ENCODE measurements around the gene RBM23.

DNA sequence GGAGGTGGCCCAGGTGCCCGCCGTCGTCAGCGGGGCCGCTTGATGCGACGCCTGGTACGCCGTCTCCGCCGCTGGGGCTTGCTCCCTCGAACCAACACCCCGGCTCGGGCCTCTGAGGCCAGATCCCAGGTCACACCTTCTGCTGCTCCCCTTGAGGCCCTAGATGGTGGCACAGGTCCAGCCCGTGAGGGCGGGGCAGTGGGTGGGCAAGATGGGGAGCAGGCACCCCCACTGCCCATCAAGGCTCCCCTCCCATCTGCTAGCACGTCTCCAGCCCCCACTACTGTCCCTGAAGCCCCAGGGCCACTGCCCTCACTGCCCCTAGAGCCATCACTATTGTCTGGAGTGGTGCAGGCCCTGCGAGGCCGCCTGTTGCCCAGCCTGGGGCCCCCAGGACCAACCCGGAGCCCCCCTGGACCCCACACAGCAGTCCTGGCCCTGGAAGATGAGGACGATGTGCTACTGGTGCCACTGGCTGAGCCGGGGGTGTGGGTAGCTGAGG lies 41.9 kb downstream of the RBM23 start:
- no peak for TF ChIP-seq CHD2 (IDR thresholded peaks at IDR 0.05; ENCODE audit: low read length)
- TF ChIP-seq, protein P1, sequence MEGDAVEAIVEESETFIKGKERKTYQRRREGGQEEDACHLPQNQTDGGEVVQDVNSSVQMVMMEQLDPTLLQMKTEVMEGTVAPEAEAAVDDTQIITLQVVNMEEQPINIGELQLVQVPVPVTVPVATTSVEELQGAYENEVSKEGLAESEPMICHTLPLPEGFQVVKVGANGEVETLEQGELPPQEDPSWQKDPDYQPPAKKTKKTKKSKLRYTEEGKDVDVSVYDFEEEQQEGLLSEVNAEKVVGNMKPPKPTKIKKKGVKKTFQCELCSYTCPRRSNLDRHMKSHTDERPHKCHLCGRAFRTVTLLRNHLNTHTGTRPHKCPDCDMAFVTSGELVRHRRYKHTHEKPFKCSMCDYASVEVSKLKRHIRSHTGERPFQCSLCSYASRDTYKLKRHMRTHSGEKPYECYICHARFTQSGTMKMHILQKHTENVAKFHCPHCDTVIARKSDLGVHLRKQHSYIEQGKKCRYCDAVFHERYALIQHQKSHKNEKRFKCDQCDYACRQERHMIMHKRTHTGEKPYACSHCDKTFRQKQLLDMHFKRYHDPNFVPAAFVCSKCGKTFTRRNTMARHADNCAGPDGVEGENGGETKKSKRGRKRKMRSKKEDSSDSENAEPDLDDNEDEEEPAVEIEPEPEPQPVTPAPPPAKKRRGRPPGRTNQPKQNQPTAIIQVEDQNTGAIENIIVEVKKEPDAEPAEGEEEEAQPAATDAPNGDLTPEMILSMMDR (IDR thresholded peaks at IDR 0.05; ENCODE audit: control extremely low read depth in 1 of 3, insufficient read depth in 1 of 3, low read depth in 1 of 3, low read length in 3 of 3) = no peak
- TF ChIP-seq, protein P2, sequence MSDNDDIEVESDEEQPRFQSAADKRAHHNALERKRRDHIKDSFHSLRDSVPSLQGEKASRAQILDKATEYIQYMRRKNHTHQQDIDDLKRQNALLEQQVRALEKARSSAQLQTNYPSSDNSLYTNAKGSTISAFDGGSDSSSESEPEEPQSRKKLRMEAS (IDR thresholded peaks at IDR 0.05) = no peak
- TF ChIP-seq YY1 (IDR thresholded peaks at IDR 0.05; ENCODE audit: low read depth, low read length) = no peak
